Spleen (tissue), 7 donors: ENCODE results near the gene RCL1.

Source experiments
- POLR2A ChIP-seq, 3 donors: fragments of 450-650 bp; IDR thresholded peaks; one replicate each; pipeline ENCODE4 v1.5.1; 2017; ENCODE audit warnings: antibody characterized with exemption in 3 of 3, mild to moderate bottlenecking in 1 of 3
- TF ChIP-seq, protein P1 (sequence below), 11 experiments: fragments of 200-600 bp in 7 of 11; fragments of 450-650 bp in 4 of 11; sonication (generic) in 4 of 11; IDR thresholded peaks in 8 of 11; conservative IDR thresholded peaks in 3 of 11; 1 replicate in 7 of 11; 2 replicates in 4 of 11; pipeline versions ENCODE4 v1.4.0 to v1.8.0; 2016 to 2021; ENCODE audit warnings: antibody characterized with exemption in 11 of 11, inconsistent platforms in 4 of 11, mild to moderate bottlenecking in 1 of 11
- donor health status: DM: no; HTN: no; CAD: no; lungs with moderate emphysema.
- donor health status: DM: no; HTN: no; CAD: no.
- donor health status: DM: no; HTN: no; CAD: no.

DNA sequence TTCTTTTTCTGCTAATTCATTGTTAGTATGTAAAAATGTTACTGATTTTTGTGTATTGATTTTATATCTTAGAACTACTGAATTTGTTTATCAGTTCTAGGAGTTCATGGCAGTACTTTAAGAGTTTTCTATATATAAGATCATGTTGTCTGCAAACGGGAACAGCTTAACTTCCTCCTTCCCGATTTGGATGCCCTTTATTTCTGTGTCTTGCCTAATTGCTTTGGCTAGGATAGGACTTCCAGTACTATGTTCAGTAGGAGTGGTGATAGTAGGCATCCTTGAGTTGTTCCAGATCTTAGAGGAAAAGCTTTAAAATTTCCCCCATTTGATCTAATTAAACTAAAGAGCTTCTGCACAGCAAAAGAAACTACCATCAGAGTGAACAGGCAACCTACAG, 20.1 kb downstream of the RCL1 start:
- no peak for TF ChIP-seq POLR2A (IDR thresholded peaks at IDR 0.05)
- TF ChIP-seq, protein P1, sequence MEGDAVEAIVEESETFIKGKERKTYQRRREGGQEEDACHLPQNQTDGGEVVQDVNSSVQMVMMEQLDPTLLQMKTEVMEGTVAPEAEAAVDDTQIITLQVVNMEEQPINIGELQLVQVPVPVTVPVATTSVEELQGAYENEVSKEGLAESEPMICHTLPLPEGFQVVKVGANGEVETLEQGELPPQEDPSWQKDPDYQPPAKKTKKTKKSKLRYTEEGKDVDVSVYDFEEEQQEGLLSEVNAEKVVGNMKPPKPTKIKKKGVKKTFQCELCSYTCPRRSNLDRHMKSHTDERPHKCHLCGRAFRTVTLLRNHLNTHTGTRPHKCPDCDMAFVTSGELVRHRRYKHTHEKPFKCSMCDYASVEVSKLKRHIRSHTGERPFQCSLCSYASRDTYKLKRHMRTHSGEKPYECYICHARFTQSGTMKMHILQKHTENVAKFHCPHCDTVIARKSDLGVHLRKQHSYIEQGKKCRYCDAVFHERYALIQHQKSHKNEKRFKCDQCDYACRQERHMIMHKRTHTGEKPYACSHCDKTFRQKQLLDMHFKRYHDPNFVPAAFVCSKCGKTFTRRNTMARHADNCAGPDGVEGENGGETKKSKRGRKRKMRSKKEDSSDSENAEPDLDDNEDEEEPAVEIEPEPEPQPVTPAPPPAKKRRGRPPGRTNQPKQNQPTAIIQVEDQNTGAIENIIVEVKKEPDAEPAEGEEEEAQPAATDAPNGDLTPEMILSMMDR (IDR thresholded peaks at IDR 0.05 in 8 of 11, conservative IDR thresholded peaks at IDR 0.05 in 3 of 11) = no peak
